Natural killer cell (primary cell): ENCODE results near the gene MSMB. TPM values are rescaled to one million over a fixed set of nuclear protein-coding genes. Genes with fewer than 3 reads are reported as not detected.

Source experiments
- ATAC-seq, 3 donors: fragments of 150-1000 bp in 2 of 3; fragments of 200-7000 bp in 1 of 3; cut with Tn5 transposase; 1 replicate in 1 of 3; 2 replicates in 2 of 3; pipeline ENCODE4 v1.10.0; 2021; ENCODE audit warnings: mild to moderate bottlenecking in 2 of 3, moderate library complexity in 2 of 3
- DNase-seq, 2 donors: peaks; one replicate each; pipeline versions ENCODE4 v3.0.0 to v3.0.0-alpha.2; 2013 to 2021; ENCODE audit warnings: mixed read lengths in 1 of 2
- H3K27ac ChIP-seq: one replicate; pipeline ENCODE4 v1.5.1; 2013; ENCODE audit warnings: mild to moderate bottlenecking, low read length
- H3K27me3 ChIP-seq: one replicate; pipeline ENCODE4 v1.6.1; 2013; ENCODE audit warnings: low read length; ENCODE audit not compliant: control insufficient read depth, insufficient read depth
- H3K36me3 ChIP-seq: one replicate; pipeline ENCODE4 v1.6.1; 2013; ENCODE audit warnings: low read length; ENCODE audit not compliant: control insufficient read depth, insufficient read depth
- H3K4me1 ChIP-seq: one replicate; pipeline ENCODE4 v1.6.1; 2013; ENCODE audit warnings: low read length; ENCODE audit not compliant: control insufficient read depth, insufficient read depth
- H3K4me3 ChIP-seq: one replicate; pipeline ENCODE4 v1.5.1; 2013; ENCODE audit warnings: low read length
- H3K9me3 ChIP-seq: one replicate; pipeline ENCODE4 v1.6.1; 2013; ENCODE audit warnings: low read length; ENCODE audit not compliant: control insufficient read depth, insufficient read depth
- H3K27ac Mint-ChIP-seq, 2 donors: one replicate each; pipeline ENCODE4 v1.8.0; 2022; ENCODE audit warnings: mild to moderate bottlenecking in 2 of 2, mixed read lengths in 2 of 2, moderate library complexity in 1 of 2
- H3K27me3 Mint-ChIP-seq, 2 donors: one replicate each; pipeline ENCODE4 v1.8.0; 2022; ENCODE audit warnings: low read depth in 2 of 2, mixed read lengths in 2 of 2
- H3K36me3 Mint-ChIP-seq: one replicate; pipeline ENCODE4 v1.8.0; 2022; ENCODE audit warnings: mixed read lengths
- H3K4me1 Mint-ChIP-seq, 2 donors: one replicate each; pipeline ENCODE4 v1.8.0; 2022; ENCODE audit warnings: mixed read lengths in 2 of 2
- H3K4me3 Mint-ChIP-seq: one replicate; pipeline ENCODE4 v1.8.0; 2022; ENCODE audit warnings: mild to moderate bottlenecking, moderate library complexity, mixed read lengths
- H3K9me3 Mint-ChIP-seq, 2 donors: one replicate each; pipeline ENCODE4 v1.8.0; 2022; ENCODE audit warnings: mixed read lengths in 2 of 2
- WGBS: methylation state at CpG from one replicate; pipeline ENCODE4 v1.1.7; 2013; ENCODE audit warnings: missing lambda C conversion rate; ENCODE audit not compliant: insufficient coverage; 5-methylcytosine and 5-hydroxymethylcytosine counted together
- intact Hi-C: fragments of 100-400 bp; cut with micrococcal nuclease; formaldehyde crosslinking; loops from one replicate; pipeline ENCODE4 v1.14.2; 2022
- total RNA-seq, 4 donors: library from RNA; stranded (reverse); fragments of 120-200 nt in 1 of 4; gene quantifications; one replicate each; pipeline versions ENCODE4 v1.2.3 to v1.2.4, GENCODE V29; 2013 to 2022
- TF ChIP-seq, protein P1 (sequence below): fragments of 200-600 bp; IDR thresholded peaks from one replicate; pipeline ENCODE4 v1.8.0; 2022; ENCODE audit warnings: antibody characterized with exemption

The MSMB gene
- total RNA-seq, 3 donors from 2014 or later (not counting 1 experiment from before 2014, with no cell fraction given), result not detected

GRCh38 chr10:46070749-46071148 is 24.7 kb upstream of the MSMB start:
- Histone ChIP-seq H3K36me3 (no peaks in the 10 kb centered on the region), H3K4me1 (peaks cover 6% of the 10 kb centered on the region), H3K27ac (no peak overlapping the region), H3K4me3 (no peak overlapping the region), H3K27me3 (no peaks in the 10 kb centered on the region), H3K9me3 (no peaks in the 10 kb centered on the region)
- DNase-seq, result no peak
- 70% methylated on average over 6 of the region's 6 CpGs for WGBS
- Mint-ChIP-seq H3K9me3 (no peaks in the 10 kb centered on the region), H3K36me3 (no peaks in the 10 kb centered on the region), H3K27ac (no peak overlapping the region), H3K27me3 (peaks cover 0 to 5% of the 10 kb centered on the region in 2 donors), H3K4me1 (peaks cover 0 to 11% of the 10 kb centered on the region in 2 donors), H3K4me3 (no peak overlapping the region)
- intact Hi-C loops, result no loop called here
- TF ChIP-seq, protein P1, sequence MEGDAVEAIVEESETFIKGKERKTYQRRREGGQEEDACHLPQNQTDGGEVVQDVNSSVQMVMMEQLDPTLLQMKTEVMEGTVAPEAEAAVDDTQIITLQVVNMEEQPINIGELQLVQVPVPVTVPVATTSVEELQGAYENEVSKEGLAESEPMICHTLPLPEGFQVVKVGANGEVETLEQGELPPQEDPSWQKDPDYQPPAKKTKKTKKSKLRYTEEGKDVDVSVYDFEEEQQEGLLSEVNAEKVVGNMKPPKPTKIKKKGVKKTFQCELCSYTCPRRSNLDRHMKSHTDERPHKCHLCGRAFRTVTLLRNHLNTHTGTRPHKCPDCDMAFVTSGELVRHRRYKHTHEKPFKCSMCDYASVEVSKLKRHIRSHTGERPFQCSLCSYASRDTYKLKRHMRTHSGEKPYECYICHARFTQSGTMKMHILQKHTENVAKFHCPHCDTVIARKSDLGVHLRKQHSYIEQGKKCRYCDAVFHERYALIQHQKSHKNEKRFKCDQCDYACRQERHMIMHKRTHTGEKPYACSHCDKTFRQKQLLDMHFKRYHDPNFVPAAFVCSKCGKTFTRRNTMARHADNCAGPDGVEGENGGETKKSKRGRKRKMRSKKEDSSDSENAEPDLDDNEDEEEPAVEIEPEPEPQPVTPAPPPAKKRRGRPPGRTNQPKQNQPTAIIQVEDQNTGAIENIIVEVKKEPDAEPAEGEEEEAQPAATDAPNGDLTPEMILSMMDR, result no peak
- ATAC-seq, result no peak

- H3K4me3 Mint-ChIP-seq, result no peak overlapping the region
- peaks cover 6% of the 10 kb centered on the region for H3K4me1 ChIP-seq
- H3K27me3 Mint-ChIP-seq, result peaks cover 0 to 5% of the 10 kb centered on the region in 2 donors
- ATAC-seq (no peak), DNase-seq (no peak)
- H3K27ac ChIP-seq, result no peak overlapping the region
- intact Hi-C loops, result no loop called here
- H3K9me3 Mint-ChIP-seq, result no peaks in the 10 kb centered on the region
- 74% methylated on average over 4 of the region's 6 CpGs for WGBS
- H3K36me3 Mint-ChIP-seq, result no peaks in the 10 kb centered on the region
- H3K4me3 ChIP-seq, result no peak overlapping the region
- H3K36me3 ChIP-seq, result no peaks in the 10 kb centered on the region
- no peaks in the 10 kb centered on the region for H3K27me3 ChIP-seq
- TF ChIP-seq, protein P1, result no peak
- no peak overlapping the region for H3K27ac Mint-ChIP-seq
- H3K4me1 Mint-ChIP-seq, result peaks cover 0 to 11% of the 10 kb centered on the region in 2 donors
- H3K9me3 ChIP-seq, result no peaks in the 10 kb centered on the region
Measured at GRCh38 chr10:46069771-46070463, 23.8 kb upstream of the MSMB start.

GRCh38 chr10:46068905-46069304 is 22.8 kb upstream of the MSMB start:
- Mint-ChIP-seq H3K27me3 (peaks cover 0 to 5% of the 10 kb centered on the region in 2 donors), H3K9me3 (no peaks in the 10 kb centered on the region), H3K4me3 (no peak overlapping the region), H3K27ac (no peak overlapping the region), H3K36me3 (no peaks in the 10 kb centered on the region), H3K4me1 (peaks cover 0 to 1% of the 10 kb centered on the region in 2 donors)
- no peaks in the 10 kb centered on the region for H3K36me3 ChIP-seq
- DNase-seq, result no peak
- WGBS, result 92% methylated on average over 2 of the region's 2 CpGs
- H3K27ac ChIP-seq, result no peak overlapping the region
- no peaks in the 10 kb centered on the region for H3K9me3 ChIP-seq
- no peaks in the 10 kb centered on the region for H3K4me1 ChIP-seq
- H3K27me3 ChIP-seq, result no peaks in the 10 kb centered on the region
- TF ChIP-seq, protein P1, result no peak
- intact Hi-C loops, result no loop called here
- ATAC-seq, result no peak
- no peak overlapping the region for H3K4me3 ChIP-seq

GRCh38 chr10:46068117-46068516 is 22.0 kb upstream of the MSMB start:
- H3K4me1 ChIP-seq, result no peaks in the 10 kb centered on the region
- H3K36me3 Mint-ChIP-seq, result no peaks in the 10 kb centered on the region
- TF ChIP-seq, protein P1, result no peak
- H3K27ac Mint-ChIP-seq, result no peak overlapping the region
- intact Hi-C loops, result no loop called here
- no peaks in the 10 kb centered on the region for H3K4me1 Mint-ChIP-seq
- ATAC-seq, result no peak
- WGBS, result no CpG with 5 or more reads among the region's 1 CpG
- H3K4me3 Mint-ChIP-seq, result no peak overlapping the region
- no peaks in the 10 kb centered on the region for H3K9me3 ChIP-seq
- H3K27me3 Mint-ChIP-seq, result peaks cover 0 to 5% of the 10 kb centered on the region in 2 donors
- DNase-seq, result no peak
- H3K4me3 ChIP-seq, result no peak overlapping the region
- no peaks in the 10 kb centered on the region for H3K36me3 ChIP-seq
- H3K27me3 ChIP-seq, result no peaks in the 10 kb centered on the region
- no peaks in the 10 kb centered on the region for H3K9me3 Mint-ChIP-seq
- H3K27ac ChIP-seq, result no peak overlapping the region
